ENCODE results near the gene GPRASP2. TPM values are rescaled to one million over a fixed set of nuclear protein-coding genes. Genes with fewer than 3 reads are reported as not detected.
A peak's percentile ranks its signal among the peaks of the same experiment; 100 is the strongest.
"Not testable (repeated sequence)": the region's sequence is repeated elsewhere in the genome, so short reads cannot be mapped to it uniquely, and the experiment has no call there.

The GPRASP2 gene
- 0.37 TPM for polyA plus RNA-seq (2012; ENCODE audit: low read depth, missing spikeins)

- TF ChIP-seq POLR2AphosphoS5 (IDR thresholded peaks at IDR 0.05; ENCODE audit: low read depth, low read length) (no peak), POU2F2 (IDR thresholded peaks at IDR 0.05; ENCODE audit: low read depth, low read length) (no peak), SPI1 (IDR thresholded peaks at IDR 0.05; ENCODE audit: low read depth, low read length) (no peak), POLR2A (IDR thresholded peaks at IDR 0.05; ENCODE audit: low read depth, low read length) (no peak), PAX5 (IDR thresholded peaks at IDR 0.05; ENCODE audit: insufficient read depth, low read length, severe bottlenecking) (no peak), TAF1 (IDR thresholded peaks at IDR 0.05; ENCODE audit: low read depth, low read length) (no peak)
- FAIRE-seq (no peak), DNase-seq (ENCODE audit: insufficient read length, low spot score) (peak; percentile 2)
Measured at GRCh38 chrX:102712216-102712966, at the start of gene GPRASP2. Gene GPRASP2 (plus strand): TSS chrX:102712448. CDS start chrX:102714870, 2,422 bp downstream.

DNA sequence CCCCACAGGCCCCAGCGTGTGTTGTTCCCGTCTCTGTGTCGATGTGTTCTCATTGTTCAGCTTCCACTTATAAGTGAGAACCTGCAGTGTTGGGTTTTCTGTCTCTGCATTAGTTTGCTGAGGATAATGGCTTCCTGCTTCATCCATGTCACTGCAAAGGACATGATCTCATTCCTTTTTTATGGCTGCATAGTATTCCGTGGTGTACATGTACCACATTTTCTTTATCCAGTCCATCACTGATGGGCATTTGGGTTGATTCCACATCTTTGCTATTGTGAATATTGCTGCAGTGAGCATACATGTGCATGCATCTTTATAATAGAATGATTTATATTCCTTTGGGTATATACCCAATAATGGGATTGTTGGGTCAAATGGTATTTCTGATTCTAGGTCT lies 48.4 kb upstream of the GPRASP2 start:
- not testable (repeated sequence) for DNase-seq (ENCODE audit: insufficient read length, low spot score); FAIRE-seq

DNA sequence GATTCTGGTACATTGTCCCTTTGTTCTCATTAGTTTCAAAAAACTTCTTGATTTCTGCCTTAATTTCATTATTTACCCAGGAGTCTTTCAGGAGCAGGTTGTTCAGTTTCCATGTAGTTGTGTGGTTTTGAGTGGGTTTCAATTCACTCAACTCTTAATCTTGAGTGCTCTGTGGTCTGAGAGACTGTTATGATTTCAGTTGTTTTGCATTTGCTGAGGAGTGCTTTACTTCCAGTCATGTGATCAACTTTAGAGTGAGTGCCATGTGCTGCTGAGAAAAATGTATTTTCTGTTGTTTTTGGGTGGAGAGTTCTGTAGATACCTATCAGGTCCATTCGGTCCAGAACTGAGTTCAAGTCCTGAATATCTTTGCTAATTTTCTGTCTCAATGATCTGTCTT lies 45.2 kb upstream of the GPRASP2 start:
- not testable (repeated sequence) for DNase-seq (ENCODE audit: insufficient read length, low spot score)
- FAIRE-seq: peak; percentile 13

GRCh38 chrX:102669526-102669925 lies 42.7 kb upstream of the GPRASP2 start:
- TF ChIP-seq TAF1 (IDR thresholded peaks at IDR 0.05; ENCODE audit: low read depth, low read length) (no peak), POLR2A (IDR thresholded peaks at IDR 0.05; ENCODE audit: low read depth, low read length) (no peak), POLR2AphosphoS5 (IDR thresholded peaks at IDR 0.05; ENCODE audit: low read depth, low read length) (no peak), POU2F2 (IDR thresholded peaks at IDR 0.05; ENCODE audit: low read depth, low read length) (no peak), SPI1 (IDR thresholded peaks at IDR 0.05; ENCODE audit: low read depth, low read length) (no peak), PAX5 (IDR thresholded peaks at IDR 0.05; ENCODE audit: insufficient read depth, low read length, severe bottlenecking) (no peak)
- no peak for FAIRE-seq
- no peak for DNase-seq (ENCODE audit: insufficient read length, low spot score)

- no peak for DNase-seq (ENCODE audit: insufficient read length, low spot score)
- peak; percentile 58 for FAIRE-seq
- no peak for TF ChIP-seq SPI1 (IDR thresholded peaks at IDR 0.05; ENCODE audit: low read depth, low read length)
- no peak for TF ChIP-seq POU2F2 (IDR thresholded peaks at IDR 0.05; ENCODE audit: low read depth, low read length)
- no peak for TF ChIP-seq POLR2AphosphoS5 (IDR thresholded peaks at IDR 0.05; ENCODE audit: low read depth, low read length)
- no peak for TF ChIP-seq PAX5 (IDR thresholded peaks at IDR 0.05; ENCODE audit: insufficient read depth, low read length, severe bottlenecking)
- TF ChIP-seq TAF1 (IDR thresholded peaks at IDR 0.05; ENCODE audit: low read depth, low read length): no peak
- TF ChIP-seq POLR2A (IDR thresholded peaks at IDR 0.05; ENCODE audit: low read depth, low read length): no peak
Measured at GRCh38 chrX:102672856-102673255, 39.4 kb upstream of the GPRASP2 start.

DNA sequence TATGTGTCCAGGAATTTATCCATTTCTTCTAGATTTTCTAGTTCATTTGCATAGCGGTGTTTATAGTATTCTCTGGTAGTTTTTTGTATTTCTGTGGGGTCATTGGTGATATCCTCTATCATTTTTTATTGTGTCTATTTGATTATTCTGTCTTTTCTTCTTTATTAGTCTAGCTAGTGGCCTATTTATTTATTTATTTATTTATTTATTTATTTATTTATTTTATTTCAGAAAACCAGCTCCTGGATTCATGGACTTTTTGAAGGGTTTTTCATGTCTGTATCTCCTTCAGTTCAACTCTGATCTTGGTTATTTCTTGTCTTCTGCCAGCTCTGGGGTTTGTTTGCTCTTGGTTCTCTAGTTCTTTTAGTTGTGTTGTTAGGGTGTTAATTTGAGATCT lies 34.8 kb upstream of the GPRASP2 start:
- DNase-seq (ENCODE audit: insufficient read length, low spot score); FAIRE-seq: not testable (repeated sequence)

DNA sequence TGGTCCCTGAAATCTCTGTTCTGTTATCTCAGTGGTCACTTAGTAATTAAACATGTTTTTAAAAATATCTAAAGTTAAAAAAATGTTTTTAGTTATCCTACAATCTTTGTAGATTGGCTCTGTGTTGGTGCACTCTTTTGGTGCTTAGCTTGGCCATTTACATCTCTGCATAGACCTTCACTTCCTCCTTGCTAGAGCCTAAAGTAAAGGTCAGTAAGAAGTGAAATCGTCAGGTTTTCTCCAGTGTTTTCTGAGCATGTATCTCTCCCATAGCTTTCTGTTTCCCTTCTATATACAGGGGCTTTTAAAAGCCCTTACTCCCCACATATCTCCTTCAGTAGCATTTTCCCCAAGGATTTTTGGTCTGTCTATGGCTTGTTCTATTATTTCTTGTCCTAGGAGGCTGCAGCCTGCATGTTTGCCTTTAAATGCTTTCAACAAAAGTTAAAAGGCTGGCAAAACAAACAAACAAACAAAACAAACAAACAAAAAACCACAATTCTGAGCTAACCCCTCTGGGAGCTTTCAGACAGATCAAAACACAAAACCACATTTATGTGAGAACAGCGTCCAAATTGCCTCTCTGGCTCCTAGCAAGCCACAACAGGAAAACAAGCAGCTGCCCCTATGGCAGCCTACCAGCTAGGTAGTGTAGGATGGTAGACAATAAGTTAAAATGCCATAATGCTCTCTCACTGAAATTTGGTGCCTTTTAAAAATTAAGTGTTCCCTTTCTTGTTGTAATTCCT lies 27.3 kb upstream of the GPRASP2 start:
- FAIRE-seq (no peak), DNase-seq (ENCODE audit: insufficient read length, low spot score) (no peak)
- TF ChIP-seq POLR2A (IDR thresholded peaks at IDR 0.05; ENCODE audit: low read depth, low read length) (no peak), SPI1 (IDR thresholded peaks at IDR 0.05; ENCODE audit: low read depth, low read length) (no peak), POU2F2 (IDR thresholded peaks at IDR 0.05; ENCODE audit: low read depth, low read length) (no peak), TAF1 (IDR thresholded peaks at IDR 0.05; ENCODE audit: low read depth, low read length) (no peak), POLR2AphosphoS5 (IDR thresholded peaks at IDR 0.05; ENCODE audit: low read depth, low read length) (no peak), PAX5 (IDR thresholded peaks at IDR 0.05; ENCODE audit: insufficient read depth, low read length, severe bottlenecking) (no peak)

DNA sequence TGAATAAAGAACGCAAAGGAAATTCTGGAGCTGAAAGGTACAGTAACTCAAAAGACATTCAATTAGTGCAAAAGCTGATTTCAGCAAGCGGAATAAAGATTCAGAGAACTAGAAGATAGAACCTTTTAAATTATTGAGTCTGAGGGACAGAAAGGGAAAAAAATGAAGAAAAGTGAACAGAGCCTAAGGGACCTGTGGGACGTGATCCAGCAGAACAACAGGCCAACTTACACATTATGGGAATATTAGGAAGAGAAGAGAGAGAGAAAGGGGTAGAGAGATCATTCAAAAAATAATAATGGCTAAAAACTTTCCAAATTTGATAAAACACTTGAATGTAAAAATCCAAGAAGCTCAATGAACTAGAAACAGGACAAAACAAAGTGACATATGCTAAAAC lies 17.5 kb upstream of the GPRASP2 start:
- FAIRE-seq (no peak), DNase-seq (ENCODE audit: insufficient read length, low spot score) (no peak)
- TF ChIP-seq TAF1 (IDR thresholded peaks at IDR 0.05; ENCODE audit: low read depth, low read length) (no peak), POLR2A (IDR thresholded peaks at IDR 0.05; ENCODE audit: low read depth, low read length) (no peak), POLR2AphosphoS5 (IDR thresholded peaks at IDR 0.05; ENCODE audit: low read depth, low read length) (no peak), PAX5 (IDR thresholded peaks at IDR 0.05; ENCODE audit: insufficient read depth, low read length, severe bottlenecking) (no peak), POU2F2 (IDR thresholded peaks at IDR 0.05; ENCODE audit: low read depth, low read length) (no peak), SPI1 (IDR thresholded peaks at IDR 0.05; ENCODE audit: low read depth, low read length) (no peak)

GRCh38 chrX:102696306-102696705 lies 15.9 kb upstream of the GPRASP2 start:
- TF ChIP-seq TAF1 (IDR thresholded peaks at IDR 0.05; ENCODE audit: low read depth, low read length) (no peak), POU2F2 (IDR thresholded peaks at IDR 0.05; ENCODE audit: low read depth, low read length) (no peak), POLR2AphosphoS5 (IDR thresholded peaks at IDR 0.05; ENCODE audit: low read depth, low read length) (no peak), POLR2A (IDR thresholded peaks at IDR 0.05; ENCODE audit: low read depth, low read length) (no peak), PAX5 (IDR thresholded peaks at IDR 0.05; ENCODE audit: insufficient read depth, low read length, severe bottlenecking) (no peak), SPI1 (IDR thresholded peaks at IDR 0.05; ENCODE audit: low read depth, low read length) (no peak)
- FAIRE-seq (no peak), DNase-seq (ENCODE audit: insufficient read length, low spot score) (no peak)

- FAIRE-seq (no peak), DNase-seq (ENCODE audit: insufficient read length, low spot score) (no peak)
- TF ChIP-seq POU2F2 (IDR thresholded peaks at IDR 0.05; ENCODE audit: low read depth, low read length) (no peak), POLR2A (IDR thresholded peaks at IDR 0.05; ENCODE audit: low read depth, low read length) (no peak), TAF1 (IDR thresholded peaks at IDR 0.05; ENCODE audit: low read depth, low read length) (no peak), POLR2AphosphoS5 (IDR thresholded peaks at IDR 0.05; ENCODE audit: low read depth, low read length) (no peak), PAX5 (IDR thresholded peaks at IDR 0.05; ENCODE audit: insufficient read depth, low read length, severe bottlenecking) (no peak), SPI1 (IDR thresholded peaks at IDR 0.05; ENCODE audit: low read depth, low read length) (no peak)
Measured at GRCh38 chrX:102697494-102697893, 14.8 kb upstream of the GPRASP2 start.
